Cerebellar nuclear complex (tissue), 1 donor: ENCODE results near the gene TBC1D8.

ENCODE experiments used
- DNase-seq, 2 experiments: peaks; one replicate each; lab custom pipeline; 2025; lab: John Stamatoyannopoulos, UW

TBC1D8 gene

DNA sequence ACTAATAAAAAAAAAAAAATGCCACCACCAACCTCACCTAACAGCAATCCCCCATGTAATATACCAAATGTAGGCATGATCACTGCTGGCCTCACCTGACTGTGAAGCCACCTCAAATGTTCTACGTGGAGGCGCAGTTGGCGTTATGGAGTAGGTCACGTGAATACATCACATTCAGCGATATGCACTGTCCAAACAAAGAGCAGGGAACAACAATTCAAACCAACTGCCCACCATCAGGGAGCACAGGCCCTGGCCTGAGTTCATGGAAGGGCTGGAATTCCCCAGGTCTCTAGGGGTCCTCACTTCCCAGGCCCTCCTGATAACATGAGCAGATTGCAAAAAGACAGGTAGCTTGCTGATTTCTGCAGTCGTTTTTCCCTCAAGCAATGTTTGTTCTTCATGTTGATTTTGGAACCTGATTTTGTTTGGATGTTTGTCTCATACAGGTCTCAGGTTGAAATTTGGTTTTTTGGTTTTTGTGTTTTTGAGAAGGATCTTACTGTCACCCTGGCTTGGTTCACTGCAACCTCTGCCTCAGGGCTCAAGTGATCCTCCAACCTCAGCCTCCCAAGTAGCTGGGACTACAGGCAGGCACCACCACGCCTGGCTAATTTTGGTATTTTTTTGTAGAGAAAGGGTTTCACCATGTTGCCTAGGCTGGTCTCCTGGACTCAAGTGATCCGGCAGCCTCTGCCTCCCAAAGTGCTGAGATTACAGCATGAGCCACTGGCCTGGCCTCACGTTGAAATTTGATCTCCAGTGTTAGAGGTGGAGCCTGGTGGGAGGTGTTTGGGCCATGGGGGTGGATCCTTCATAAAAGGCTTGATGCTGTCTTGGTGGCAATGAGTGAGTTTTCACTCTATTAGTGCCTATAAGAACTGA is 15.5 kb downstream of the TBC1D8 start:
- no peak for DNase-seq

- no peak for DNase-seq
Measured at GRCh38 chr2:101133492-101134100, 17.6 kb downstream of the TBC1D8 start.

DNA sequence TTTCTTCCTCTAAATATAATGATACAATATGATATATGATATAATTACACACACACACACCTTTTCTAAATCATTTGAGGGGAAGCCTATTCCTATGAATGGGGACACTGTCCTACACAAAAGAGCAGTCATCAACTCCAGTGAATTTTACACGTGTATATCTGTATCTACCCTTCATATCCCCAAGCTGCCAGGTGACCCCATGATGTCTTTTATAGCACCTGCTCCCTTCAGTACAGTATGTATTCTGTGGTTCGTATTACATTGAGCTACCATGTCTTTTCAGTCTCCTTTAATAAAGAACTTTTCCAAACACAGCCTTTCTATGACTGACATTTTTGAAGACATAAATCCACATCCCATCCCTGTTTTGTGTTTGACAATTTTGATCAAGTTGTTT is 19.0 kb downstream of the TBC1D8 start:
- DNase-seq = no peak

DNA sequence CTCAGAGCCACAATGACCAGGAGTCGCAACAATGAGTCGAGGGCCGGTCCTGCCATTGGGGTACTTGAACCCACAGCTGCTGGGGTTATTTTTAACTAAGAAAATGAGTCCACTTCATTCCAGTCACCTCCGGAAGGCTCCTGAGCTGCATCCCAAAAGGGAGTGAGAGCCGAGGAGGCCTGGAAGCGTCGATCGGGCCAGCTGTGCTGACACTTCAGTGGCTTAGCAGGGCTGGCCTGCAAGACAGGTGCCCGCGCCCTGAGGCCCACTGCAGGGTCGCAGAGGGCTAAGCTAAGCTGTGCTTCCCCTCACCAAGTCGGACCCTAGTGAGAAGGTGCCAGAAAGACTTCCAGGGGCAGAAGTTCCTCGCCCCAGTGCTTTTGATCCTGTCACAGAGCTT is 21.1 kb downstream of the TBC1D8 start:
- no peak for DNase-seq

GRCh38 chr2:101127319-101128056 is 23.7 kb downstream of the TBC1D8 start:
- no peak for DNase-seq

DNA sequence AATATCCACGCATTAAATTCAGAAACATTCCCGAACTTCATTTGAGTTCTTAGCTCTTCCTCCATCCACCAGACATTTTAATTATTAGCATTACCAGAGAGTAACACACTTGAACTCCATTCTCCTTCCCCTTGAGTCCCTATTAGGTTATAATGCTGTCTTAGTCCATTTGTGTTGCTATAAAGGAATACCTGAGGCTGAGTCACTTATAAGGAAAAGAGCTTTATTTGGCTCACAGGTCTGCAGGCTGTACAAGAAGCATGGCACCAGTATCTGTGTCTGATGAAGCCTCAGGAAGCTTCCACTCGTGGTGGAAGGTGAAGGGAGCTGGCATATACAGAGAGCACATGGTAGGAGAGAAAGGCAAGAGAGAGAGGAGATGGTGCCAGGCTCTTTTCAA is 25.4 kb downstream of the TBC1D8 start:
- DNase-seq = no peak

- no peak for DNase-seq
Measured at GRCh38 chr2:101125374-101125773, 25.8 kb downstream of the TBC1D8 start.

- DNase-seq = no peak
Measured at GRCh38 chr2:101124643-101125366, 26.4 kb downstream of the TBC1D8 start.

DNA sequence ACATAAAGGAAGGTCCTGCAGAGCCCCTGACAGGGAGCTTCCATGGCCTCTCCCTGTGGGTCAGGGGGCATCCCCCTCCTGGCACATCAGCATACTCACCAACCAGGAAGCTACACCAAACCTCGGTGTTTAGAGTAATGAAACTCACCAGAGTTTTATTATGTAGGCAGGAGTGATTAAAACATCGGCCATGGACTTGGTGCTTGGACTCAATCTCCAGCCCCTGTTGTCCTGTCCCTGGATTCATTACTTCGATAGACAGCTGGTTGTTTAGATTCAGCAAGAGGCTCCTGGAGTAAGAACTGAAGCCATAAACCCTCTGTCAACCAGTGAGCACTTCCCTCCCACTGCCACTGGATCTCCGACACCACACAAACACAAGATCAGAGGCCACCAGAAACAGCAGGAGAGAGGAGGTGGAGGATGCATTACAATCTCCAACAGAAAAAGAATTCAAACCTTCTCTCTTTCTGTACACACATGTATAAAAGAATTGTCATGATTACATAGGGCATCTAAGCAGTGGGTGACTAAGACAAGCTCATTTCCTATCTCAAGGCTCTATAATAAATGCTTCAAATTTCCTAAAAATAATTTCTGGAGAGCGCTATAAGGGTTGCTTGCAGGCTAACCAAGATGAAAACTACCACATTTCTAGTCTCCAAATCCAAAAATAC is 27.2 kb downstream of the TBC1D8 start:
- DNase-seq = no peak

DNA sequence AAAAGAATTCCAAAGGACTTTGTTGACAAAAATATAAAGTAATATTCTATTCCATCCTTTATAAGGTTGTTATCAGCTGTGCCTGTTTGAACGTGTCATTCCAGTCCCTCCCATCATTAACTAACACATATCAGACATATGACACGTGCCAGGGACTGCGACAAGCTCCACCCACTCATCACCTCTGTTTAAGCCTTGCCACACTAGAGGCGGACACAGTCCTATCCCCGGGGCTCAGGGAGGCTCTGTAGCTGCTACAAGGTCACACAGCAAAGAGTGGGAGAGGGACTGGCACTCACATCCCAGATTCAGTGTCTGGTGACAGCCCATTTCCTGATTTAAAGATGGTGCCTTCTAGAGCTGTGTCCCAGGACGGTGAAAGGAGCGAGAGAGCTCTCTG is 30.0 kb downstream of the TBC1D8 start:
- no peak for DNase-seq

DNA sequence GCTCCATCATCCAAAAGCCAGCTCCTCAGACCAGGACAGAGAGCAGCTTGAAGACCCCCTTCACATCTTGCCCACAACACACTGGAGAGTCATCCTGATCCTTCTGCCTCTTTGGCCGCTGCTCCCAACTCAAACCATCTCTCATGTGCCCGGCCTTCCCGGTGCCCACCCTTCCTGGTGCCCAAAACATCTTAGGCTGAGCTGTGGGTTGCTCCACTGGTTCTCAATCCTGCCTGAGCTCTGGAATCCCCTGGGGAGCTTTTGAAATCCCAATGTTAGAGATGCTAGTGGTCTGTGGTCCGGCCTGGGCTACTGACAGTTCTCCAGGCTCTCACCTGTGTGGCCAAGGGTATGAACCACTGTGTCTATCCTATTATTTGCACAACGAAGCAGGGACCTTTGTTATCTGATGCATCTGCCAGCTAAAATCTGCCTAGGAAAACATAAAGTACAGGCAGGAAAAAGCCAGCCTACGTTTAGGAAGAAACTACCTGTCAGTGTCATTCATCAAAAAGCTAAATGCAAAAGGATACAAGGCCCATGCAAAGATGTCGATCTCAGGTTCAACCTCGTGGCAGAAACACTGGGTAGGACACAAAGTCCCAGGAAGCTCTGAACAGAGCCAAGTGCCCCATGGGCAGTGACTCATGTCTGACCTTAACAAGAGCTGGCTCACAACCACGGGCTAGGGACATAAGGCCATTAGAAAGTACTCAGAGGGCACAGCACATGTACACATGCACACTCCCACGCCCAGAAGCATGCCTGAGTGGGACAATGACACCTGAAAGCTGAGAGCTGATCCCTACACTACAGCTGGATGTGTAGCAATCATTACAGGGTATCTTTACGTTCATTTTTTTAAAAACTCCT is 30.8 kb downstream of the TBC1D8 start:
- DNase-seq = no peak

DNA sequence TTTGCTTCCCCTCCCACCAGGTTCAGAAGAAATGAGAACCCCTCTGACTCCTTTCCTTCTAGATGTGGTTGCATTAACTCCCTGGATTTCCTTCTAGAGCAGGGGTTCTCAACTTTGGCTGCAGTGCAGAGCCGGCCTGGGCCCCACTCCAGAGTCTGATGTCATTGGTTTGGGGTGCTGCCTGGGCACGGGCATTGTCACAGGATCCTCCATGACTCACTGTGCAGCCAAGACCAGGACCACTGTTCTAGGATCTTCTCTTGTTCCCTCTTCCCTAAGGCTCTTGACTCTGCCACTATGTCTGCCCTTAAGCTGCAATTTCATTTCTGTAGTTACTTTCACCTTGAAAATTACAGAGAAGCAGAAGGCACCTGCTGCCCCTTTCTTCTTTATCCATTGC is 31.8 kb downstream of the TBC1D8 start:
- DNase-seq = peak in 1 of 2 experiments; percentile 32

DNA sequence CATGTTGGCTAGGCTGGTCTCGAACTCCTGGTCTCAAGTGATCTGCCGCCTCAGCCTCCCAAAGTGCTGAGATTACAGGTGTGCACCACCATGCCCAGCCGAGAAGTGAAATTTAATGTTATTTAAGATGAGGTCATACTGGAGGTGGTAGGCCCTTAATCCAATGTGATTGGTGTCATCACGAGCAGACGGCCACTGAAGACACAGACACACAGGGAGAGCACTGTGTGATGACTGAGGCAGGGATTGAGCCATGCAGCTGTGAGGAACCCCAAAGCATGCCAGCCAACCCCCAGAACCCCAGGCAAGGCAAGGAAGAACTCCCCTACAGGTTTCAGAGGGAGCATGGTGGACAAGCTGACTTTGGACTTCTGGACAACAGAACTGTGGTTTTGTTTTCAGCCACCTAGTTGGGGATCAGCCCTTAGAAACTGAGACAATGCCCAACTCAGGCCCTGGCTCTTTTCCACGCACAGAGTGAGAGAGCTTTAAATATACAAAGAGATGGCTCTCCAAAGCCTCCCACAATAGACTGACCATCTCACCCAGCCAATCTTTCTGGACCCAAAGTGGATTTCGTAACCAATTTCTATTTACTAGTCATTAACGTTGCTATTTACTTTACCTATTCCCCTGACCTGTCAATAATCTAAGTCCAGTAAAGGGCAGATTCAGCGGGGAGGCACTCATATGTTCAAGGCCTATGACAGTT is 34.2 kb downstream of the TBC1D8 start:
- DNase-seq = no peak

- DNase-seq = no peak
Measured at GRCh38 chr2:101116348-101116747, 34.8 kb downstream of the TBC1D8 start.

DNA sequence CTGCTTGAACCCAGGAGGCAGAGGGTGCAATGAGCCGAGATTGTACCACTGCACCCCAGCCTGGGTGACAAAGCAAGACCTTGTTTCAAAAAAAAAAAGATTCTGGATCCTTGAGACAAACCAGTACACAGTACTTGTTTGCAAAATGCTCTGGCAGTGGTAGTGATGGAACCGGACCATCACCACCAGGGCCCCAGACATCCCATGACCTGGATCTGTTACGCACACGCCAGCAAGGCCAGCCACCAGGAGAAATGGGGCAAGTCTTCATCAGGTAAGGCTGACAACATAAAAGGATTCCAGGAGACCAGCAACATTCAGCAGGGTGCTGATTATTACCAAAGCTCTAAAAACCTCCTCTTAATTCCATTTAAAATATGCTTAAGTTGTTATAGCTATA is 35.5 kb downstream of the TBC1D8 start:
- DNase-seq = no peak

DNA sequence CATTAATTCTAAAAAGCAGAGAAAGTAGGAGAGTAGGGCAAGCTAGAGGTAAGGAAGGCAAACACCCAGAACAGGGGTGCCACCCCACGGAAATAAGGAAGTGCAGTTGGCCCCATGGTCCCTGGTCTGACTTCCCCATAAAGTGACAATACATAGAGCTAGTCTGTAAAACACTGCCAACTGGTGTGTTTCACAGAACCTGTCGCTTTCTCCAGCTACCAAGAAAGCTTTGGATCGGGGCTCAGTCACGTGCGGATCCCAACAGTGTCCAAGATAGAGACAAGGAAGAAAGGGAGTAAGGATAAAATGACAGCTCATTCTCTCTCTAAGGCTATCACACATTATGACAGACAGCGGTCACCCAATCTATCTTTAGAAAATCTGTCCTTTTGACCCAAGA is 36.4 kb downstream of the TBC1D8 start:
- DNase-seq = no peak

DNA sequence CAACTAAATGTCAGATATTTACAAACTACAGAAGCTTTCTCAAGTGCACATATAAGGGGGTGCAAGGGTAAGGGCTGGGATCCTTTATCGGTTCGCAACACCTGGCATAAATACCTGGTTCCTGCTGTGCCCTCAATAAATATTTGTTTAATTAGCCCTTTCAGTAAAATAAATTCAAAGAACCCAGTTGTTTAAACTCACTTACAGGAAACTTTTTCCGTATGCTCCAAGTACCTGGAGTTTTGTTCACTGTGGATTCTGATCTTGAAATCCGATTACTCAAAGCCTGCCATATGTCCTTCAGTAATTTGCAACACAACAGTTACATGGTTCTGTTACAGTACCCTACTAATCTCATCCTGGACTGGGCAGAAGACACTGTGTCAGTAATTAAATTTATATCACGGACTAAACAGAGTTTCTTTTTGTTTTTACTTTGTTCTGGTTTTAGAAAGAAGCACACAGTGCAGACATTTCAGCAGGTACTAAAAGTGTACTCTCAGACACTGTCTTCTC is 36.9 kb downstream of the TBC1D8 start:
- DNase-seq = no peak

- DNase-seq = no peak
Measured at GRCh38 chr2:101113441-101114267, 37.5 kb downstream of the TBC1D8 start.

DNA sequence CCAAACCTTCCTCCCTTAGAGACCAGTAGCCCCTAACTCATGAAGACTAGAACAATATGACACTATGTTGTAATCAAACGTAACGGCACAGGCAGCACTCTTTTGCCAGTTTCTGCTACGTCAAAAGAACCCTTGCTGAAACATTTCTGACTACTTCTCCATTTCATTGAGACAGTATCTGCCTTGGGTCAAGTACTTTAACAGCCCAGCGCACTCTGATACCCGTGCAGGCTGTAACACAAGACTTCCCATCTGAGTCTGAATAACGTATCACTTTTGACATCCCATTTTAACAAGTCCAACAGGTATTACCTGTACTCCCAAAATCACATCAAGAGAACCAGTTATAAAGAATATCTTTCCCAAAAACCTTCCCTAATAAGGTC is 38.4 kb downstream of the TBC1D8 start:
- no peak for DNase-seq
